Kidney epithelial cell (primary cell): ENCODE data around the gene TUBG1. TPM values are rescaled to one million over a fixed set of nuclear protein-coding genes. Genes with fewer than 3 reads are reported as not detected.

Experiments
- DNase-seq: peaks from one replicate; pipeline ENCODE4 v3.0.0-alpha.2; 2010; ENCODE audit warnings: low read depth
- H3K27me3 ChIP-seq: 2 replicates; pipeline ENCODE4 v1.6.0; 2011; ENCODE audit warnings: low read length; ENCODE audit not compliant: control insufficient read depth, insufficient read depth
- H3K36me3 ChIP-seq: 2 replicates; pipeline ENCODE4 v1.5.1; 2011; ENCODE audit warnings: low read length; ENCODE audit not compliant: control insufficient read depth, insufficient read depth
- H3K4me3 ChIP-seq: 2 replicates; pipeline ENCODE4 v1.5.1; 2011; ENCODE audit warnings: low read depth, mild to moderate bottlenecking, control low read depth, low read length
- total RNA-seq: library from RNA; depleted of rRNA; stranded (reverse); fragments of >200 nt; gene quantifications from 2 replicates; pipeline ENCODE4 v1.2.3, GENCODE V29; 2015
- TF ChIP-seq, protein P1 (sequence below): IDR thresholded peaks from 2 replicates; pipeline ENCODE4 v1.5.1; 2011; ENCODE audit warnings: mild to moderate bottlenecking, moderate library complexity, low read length, control low read depth, inconsistent platforms; ENCODE audit not compliant: insufficient read depth, poor library complexity, severe bottlenecking

TUBG1 gene
- total RNA-seq, 1 donor from 2014 or later = 37.6 TPM

DNA sequence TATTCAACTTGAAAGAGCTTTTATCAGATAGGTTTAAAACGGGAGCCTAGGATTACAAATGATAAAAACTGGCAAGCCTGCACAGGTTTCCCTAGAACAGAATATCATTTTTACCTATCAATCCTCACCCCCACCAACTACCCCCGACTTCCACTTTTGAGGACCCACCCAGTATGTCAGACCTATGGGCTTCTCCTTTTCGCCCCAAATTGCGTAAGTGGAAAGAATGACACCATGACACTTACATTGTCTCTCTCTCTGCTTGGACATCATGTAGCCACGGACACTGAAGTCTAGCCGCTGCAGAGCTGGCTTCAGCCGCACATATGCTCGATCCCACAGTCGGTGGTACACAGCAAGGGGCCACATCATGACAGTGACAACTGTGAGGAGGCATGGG, 24.6 kb upstream of the TUBG1 start:
- Histone ChIP-seq H3K27me3 (no peaks in the 10 kb centered on the region), H3K36me3 (peaks cover 2% of the 10 kb centered on the region), H3K4me3 (no peak overlapping the region)
- TF ChIP-seq, protein P1, sequence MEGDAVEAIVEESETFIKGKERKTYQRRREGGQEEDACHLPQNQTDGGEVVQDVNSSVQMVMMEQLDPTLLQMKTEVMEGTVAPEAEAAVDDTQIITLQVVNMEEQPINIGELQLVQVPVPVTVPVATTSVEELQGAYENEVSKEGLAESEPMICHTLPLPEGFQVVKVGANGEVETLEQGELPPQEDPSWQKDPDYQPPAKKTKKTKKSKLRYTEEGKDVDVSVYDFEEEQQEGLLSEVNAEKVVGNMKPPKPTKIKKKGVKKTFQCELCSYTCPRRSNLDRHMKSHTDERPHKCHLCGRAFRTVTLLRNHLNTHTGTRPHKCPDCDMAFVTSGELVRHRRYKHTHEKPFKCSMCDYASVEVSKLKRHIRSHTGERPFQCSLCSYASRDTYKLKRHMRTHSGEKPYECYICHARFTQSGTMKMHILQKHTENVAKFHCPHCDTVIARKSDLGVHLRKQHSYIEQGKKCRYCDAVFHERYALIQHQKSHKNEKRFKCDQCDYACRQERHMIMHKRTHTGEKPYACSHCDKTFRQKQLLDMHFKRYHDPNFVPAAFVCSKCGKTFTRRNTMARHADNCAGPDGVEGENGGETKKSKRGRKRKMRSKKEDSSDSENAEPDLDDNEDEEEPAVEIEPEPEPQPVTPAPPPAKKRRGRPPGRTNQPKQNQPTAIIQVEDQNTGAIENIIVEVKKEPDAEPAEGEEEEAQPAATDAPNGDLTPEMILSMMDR = no peak
- DNase-seq = no peak

DNA sequence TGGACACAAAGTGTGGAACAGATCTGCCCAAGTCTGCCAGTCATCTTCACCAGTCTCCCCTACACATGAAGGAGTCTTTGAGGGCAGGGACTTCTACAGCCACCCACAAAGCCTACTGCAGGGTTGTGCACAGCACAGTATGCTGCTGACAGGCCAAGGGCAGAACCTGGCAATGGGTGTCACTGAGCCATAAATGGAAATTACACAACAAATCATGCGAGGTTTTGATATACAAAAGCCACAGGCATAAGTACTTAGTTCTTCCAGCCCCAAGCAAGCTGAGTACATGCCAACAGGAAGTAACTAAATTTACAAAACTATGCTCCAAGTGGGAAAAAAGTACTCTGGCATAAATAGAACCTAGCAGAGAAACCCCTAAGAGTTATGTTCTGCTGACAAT, 24.1 kb upstream of the TUBG1 start:
- TF ChIP-seq, protein P1 = no peak
- DNase-seq = no peak
- H3K4me3 ChIP-seq = no peak overlapping the region
- H3K27me3 ChIP-seq = no peaks in the 10 kb centered on the region
- peaks cover 2% of the 10 kb centered on the region for H3K36me3 ChIP-seq

DNA sequence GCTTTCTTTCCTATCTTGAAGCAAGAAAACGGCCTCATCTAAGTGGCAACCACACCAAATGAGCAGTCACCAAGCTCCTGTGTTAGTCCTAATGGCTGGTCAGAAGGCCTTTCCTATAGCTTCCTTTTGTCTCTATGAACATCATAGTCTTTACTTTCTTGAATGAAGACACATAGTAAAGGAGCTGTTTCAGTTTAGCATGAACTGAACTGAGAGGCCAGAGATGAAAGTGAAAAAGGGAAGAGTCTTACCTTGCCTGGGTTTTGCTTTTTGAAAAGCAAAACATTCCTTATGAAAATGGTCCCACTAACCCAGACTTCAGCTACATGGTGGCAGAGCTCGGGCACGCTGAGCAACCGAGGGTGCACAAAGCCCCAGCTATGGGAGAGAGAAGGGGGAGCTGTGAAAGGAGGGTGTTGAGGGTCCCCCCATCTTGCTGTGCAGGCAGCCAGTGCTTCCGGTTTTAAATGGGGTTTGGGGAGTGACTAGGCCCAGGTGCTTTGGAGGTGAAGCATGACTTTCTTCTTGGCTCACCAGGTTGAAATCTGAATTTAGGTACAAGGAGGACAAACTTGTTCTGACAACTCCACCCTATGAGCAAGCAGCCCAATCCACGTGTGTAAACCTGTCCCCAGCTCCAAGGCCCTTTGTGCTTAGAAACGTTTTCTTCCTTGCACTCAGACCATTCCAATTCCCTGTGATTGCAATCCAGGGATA, 22.8 kb upstream of the TUBG1 start:
- H3K27me3 ChIP-seq = no peaks in the 10 kb centered on the region
- TF ChIP-seq, protein P1 = no peak
- no peak overlapping the region for H3K4me3 ChIP-seq

DNA sequence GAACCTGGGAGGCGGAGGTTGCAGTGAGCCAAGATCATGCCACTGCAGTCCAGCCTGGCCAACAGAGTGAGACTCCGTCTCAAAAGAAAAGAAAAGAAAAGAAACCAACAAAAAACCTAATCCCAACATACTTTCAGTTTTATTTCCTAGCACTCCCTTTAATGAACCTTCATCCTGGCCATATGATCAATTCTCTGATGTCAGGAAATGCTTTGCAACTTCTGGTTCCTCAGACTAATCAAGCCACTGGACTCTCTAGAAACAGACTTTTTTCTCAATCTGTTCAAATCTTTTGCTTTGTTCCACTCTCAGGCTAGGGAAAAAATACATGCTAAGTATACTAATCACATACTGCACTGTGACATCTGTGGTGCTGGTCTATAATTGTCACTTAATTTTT, 18.6 kb upstream of the TUBG1 start:
- Histone ChIP-seq H3K36me3 (no peaks in the 10 kb centered on the region), H3K27me3 (no peaks in the 10 kb centered on the region), H3K4me3 (no peak overlapping the region)
- no peak for DNase-seq
- TF ChIP-seq, protein P1 = no peak

More for the DNA sequence above, 22.8 kb upstream of the TUBG1 start:
- peaks cover 2% of the 10 kb centered on the region for H3K36me3 ChIP-seq
- DNase-seq = no peak

DNA sequence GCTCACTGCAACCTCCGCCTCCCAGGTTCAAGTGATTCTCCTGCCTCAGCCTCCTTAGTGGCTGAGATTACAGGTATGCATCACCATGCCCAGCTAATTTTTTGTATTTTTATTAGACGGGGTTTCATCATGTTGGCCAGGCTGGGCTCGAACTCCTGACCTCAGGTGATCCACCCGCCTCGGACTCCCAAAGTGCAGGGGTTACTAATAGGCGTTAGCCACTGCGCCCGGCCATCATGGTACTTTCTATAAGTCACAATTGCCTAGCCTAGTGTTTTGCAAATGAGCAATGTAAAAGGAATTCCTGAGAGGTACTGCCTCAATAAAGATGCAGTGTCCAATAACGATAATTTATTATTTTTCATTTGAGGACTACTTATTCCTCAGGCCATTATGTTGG, 18.1 kb upstream of the TUBG1 start:
- Histone ChIP-seq H3K4me3 (no peak overlapping the region), H3K27me3 (no peaks in the 10 kb centered on the region), H3K36me3 (no peaks in the 10 kb centered on the region)
- TF ChIP-seq, protein P1 = no peak
- DNase-seq = no peak

DNA sequence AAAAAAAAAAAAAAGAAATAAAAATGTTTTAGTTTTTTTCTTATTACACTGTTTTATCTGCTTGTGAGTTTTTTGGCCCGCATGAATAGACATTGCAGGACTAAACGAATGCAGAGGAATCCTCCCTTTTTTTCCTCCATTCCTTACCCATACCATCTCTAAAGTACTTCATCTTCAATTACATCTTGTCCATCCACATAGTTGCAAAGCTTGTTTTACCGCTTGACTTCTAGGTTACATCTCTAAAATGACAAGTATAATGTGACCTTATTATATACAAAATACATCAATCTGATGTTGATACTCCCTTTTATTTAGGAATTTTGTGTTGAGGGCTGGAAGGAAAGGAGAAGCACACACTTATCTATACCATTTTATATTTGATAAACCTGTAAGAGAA, 13.1 kb upstream of the TUBG1 start:
- Histone ChIP-seq H3K4me3 (no peak overlapping the region), H3K36me3 (no peaks in the 10 kb centered on the region)
- TF ChIP-seq, protein P1 = no peak

More for the DNA sequence above, 13.1 kb upstream of the TUBG1 start:
- no peaks in the 10 kb centered on the region for H3K27me3 ChIP-seq
- DNase-seq = no peak
